Fibroblast of pulmonary artery (primary cell): ENCODE data around the gene A2ML1.
"Not testable (repeated sequence)": the region's sequence is repeated elsewhere in the genome, so short reads cannot be mapped to it uniquely, and the experiment has no call there.

Source experiments
- DNase-seq: peaks from one replicate; pipeline ENCODE4 v3.0.0-alpha.2; 2010; ENCODE audit warnings: low read depth
- H3K4me3 ChIP-seq: replicated peaks from 2 replicates; pipeline ENCODE4 v1.5.1; 2011; ENCODE audit warnings: low read depth, mild to moderate bottlenecking, control low read depth, low read length, moderate library complexity
- CTCF ChIP-seq: IDR thresholded peaks from 2 replicates; pipeline ENCODE4 v1.5.1; 2011; ENCODE audit warnings: mild to moderate bottlenecking, control low read depth, low read length, inconsistent platforms; ENCODE audit errors: missing control alignments

A2ML1 gene

GRCh38 chr12:8846305-8846704 lies 23.9 kb downstream of the A2ML1 start:
- H3K4me3 ChIP-seq, result no peak overlapping the region
- no peak for TF ChIP-seq CTCF
- no peak for DNase-seq

- no peak overlapping the region for H3K4me3 ChIP-seq
- no peak for TF ChIP-seq CTCF
- no peak for DNase-seq
Measured at GRCh38 chr12:8847435-8847834, 25.0 kb downstream of the A2ML1 start.

GRCh38 chr12:8849876-8850275 lies 27.5 kb downstream of the A2ML1 start:
- no peak for DNase-seq
- no peak for TF ChIP-seq CTCF
- no peak overlapping the region for H3K4me3 ChIP-seq

- no peak for TF ChIP-seq CTCF
- H3K4me3 ChIP-seq, result no peak overlapping the region
- no peak for DNase-seq
Measured at GRCh38 chr12:8852119-8852518, 29.7 kb downstream of the A2ML1 start.

- TF ChIP-seq CTCF, result no peak
- DNase-seq, result no peak
- H3K4me3 ChIP-seq, result no peak overlapping the region
Measured at GRCh38 chr12:8855891-8856290, 33.5 kb downstream of the A2ML1 start.

- not testable (repeated sequence) for DNase-seq
Measured at GRCh38 chr12:8859448-8859847, 37.0 kb downstream of the A2ML1 start.

GRCh38 chr12:8860165-8860961 lies 37.9 kb downstream of the A2ML1 start:
- DNase-seq, result peak; percentile 67
- H3K4me3 ChIP-seq, result no peak overlapping the region
- peak; percentile 76 for TF ChIP-seq CTCF

More at GRCh38 chr12:8859448-8859847, 37.0 kb downstream of the A2ML1 start:
- H3K4me3 ChIP-seq, result not testable (repeated sequence)
